C4-2B (cell line): ENCODE data around the gene NT5DC4.

Source experiments
- H3K27ac ChIP-seq: fragments of 450-650 bp; 2 replicates; pipeline ENCODE4 v1.5.1; 2017
- CTCF ChIP-seq: fragments of 450-650 bp; conservative IDR thresholded peaks from 2 replicates; pipeline ENCODE4 v1.5.1; 2017; ENCODE audit warnings: mild to moderate bottlenecking
- ZFX ChIP-seq: fragments of 450-650 bp; IDR thresholded peaks from 2 replicates; pipeline ENCODE4 v1.6.1; 2017

NT5DC4 gene

GRCh38 chr2:112758711-112759110 is 37.9 kb downstream of the NT5DC4 start:
- TF ChIP-seq CTCF = no peak
- TF ChIP-seq ZFX = no peak
- H3K27ac ChIP-seq = no peak overlapping the region

GRCh38 chr2:112760149-112760548 is 39.3 kb downstream of the NT5DC4 start:
- TF ChIP-seq ZFX (no peak), CTCF (no peak)
- H3K27ac ChIP-seq = no peak overlapping the region

GRCh38 chr2:112762276-112762675 is 41.5 kb downstream of the NT5DC4 start:
- H3K27ac ChIP-seq = no peak overlapping the region
- TF ChIP-seq ZFX (no peak), CTCF (no peak)

GRCh38 chr2:112764071-112765044 is 43.5 kb downstream of the NT5DC4 start, which contains the start of gene CKAP2L:
Gene CKAP2L, minus strand, starts transcription at chr2:112764609. Its CDS starts 11 bp downstream, at chr2:112764598.
- TF ChIP-seq ZFX (peak; percentile 80), CTCF (no peak)

GRCh38 chr2:112765251-112765650 is 44.4 kb downstream of the NT5DC4 start:
- no peak for TF ChIP-seq CTCF
- peak overlapping the region; percentile 81 for H3K27ac ChIP-seq

More at GRCh38 chr2:112764071-112765044, 43.5 kb downstream of the NT5DC4 start, which contains the start of gene CKAP2L:
- H3K27ac ChIP-seq = peak within 1 kb of the TSS; percentile 81

- H3K27ac ChIP-seq = no peak overlapping the region
- TF ChIP-seq ZFX = no peak
- no peak for TF ChIP-seq CTCF
Observed at GRCh38 chr2:112767693-112768330, 47.0 kb downstream of the NT5DC4 start.

- no peak overlapping the region for H3K27ac ChIP-seq
- TF ChIP-seq ZFX (no peak), CTCF (no peak)
Observed at GRCh38 chr2:112768432-112768831, 47.6 kb downstream of the NT5DC4 start.
